ENCODE results near the gene MC1R.

DNA sequence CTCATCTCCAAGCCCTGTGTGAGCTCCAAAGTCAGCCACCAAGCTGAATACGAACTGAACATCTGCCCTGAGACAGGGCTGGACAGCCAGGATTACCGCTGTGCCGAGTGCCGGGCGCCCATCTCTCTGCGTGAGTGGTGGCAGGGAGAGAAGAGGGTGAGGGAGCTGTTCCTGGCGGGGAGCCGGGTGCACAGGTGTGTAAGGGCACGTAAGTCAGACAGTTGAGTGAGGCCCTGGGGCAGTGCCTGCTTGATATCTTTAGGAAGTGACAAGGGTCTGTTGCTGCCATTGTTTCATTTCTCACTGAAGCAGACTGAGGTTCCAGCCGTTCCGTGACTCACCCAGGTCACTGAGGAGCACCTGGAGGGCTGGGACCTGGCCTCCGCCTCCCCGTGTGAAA, 42.3 kb downstream of the MC1R start:
- TF ChIP-seq EZH2 (IDR thresholded peaks at IDR 0.05; ENCODE audit: low read depth, low read length, severe bottlenecking) (no peak), NANOG (IDR thresholded peaks at IDR 0.05; ENCODE audit: insufficient read depth, low read depth, low read length, poor library complexity, severe bottlenecking) (no peak), RAD21 (IDR thresholded peaks at IDR 0.05 in 1 of 2, conservative IDR thresholded peaks at IDR 0.05 in 1 of 2; ENCODE audit: low read depth in 2 of 2, low read length in 2 of 2) (no peak), TAF1 (IDR thresholded peaks at IDR 0.05; ENCODE audit: low read depth, low read length) (no peak), EP300 (IDR thresholded peaks at IDR 0.05; ENCODE audit: borderline replicate concordance in 1 of 2, low read depth in 2 of 2, low read length in 2 of 2) (no peak), YY1 (IDR thresholded peaks at IDR 0.05; ENCODE audit: low read depth, low read length) (no peak), TBP (IDR thresholded peaks at IDR 0.05; ENCODE audit: low read depth, low read length) (no peak), POLR2AphosphoS5 (IDR thresholded peaks at IDR 0.05; ENCODE audit: low read depth, low read length) (no peak), CBX5 (IDR thresholded peaks at IDR 0.05; ENCODE audit: low read depth, low read length) (no peak)
- TF ChIP-seq, protein P1, sequence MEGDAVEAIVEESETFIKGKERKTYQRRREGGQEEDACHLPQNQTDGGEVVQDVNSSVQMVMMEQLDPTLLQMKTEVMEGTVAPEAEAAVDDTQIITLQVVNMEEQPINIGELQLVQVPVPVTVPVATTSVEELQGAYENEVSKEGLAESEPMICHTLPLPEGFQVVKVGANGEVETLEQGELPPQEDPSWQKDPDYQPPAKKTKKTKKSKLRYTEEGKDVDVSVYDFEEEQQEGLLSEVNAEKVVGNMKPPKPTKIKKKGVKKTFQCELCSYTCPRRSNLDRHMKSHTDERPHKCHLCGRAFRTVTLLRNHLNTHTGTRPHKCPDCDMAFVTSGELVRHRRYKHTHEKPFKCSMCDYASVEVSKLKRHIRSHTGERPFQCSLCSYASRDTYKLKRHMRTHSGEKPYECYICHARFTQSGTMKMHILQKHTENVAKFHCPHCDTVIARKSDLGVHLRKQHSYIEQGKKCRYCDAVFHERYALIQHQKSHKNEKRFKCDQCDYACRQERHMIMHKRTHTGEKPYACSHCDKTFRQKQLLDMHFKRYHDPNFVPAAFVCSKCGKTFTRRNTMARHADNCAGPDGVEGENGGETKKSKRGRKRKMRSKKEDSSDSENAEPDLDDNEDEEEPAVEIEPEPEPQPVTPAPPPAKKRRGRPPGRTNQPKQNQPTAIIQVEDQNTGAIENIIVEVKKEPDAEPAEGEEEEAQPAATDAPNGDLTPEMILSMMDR (IDR thresholded peaks at IDR 0.05; ENCODE audit: control extremely low read depth in 1 of 3, insufficient read depth in 1 of 3, low read depth in 1 of 3, low read length in 3 of 3): no peak
- TF ChIP-seq, protein P2, sequence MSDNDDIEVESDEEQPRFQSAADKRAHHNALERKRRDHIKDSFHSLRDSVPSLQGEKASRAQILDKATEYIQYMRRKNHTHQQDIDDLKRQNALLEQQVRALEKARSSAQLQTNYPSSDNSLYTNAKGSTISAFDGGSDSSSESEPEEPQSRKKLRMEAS (IDR thresholded peaks at IDR 0.05): no peak
